NCI-H2171 treated with DMSO at 0.1 percent for 48 hours (cell line): ENCODE results near the gene DOCK9.

Experiments used
- DNase-seq: peaks from one replicate; lab custom pipeline; 2025; lab: John Stamatoyannopoulos, UW

The DOCK9 gene

DNA sequence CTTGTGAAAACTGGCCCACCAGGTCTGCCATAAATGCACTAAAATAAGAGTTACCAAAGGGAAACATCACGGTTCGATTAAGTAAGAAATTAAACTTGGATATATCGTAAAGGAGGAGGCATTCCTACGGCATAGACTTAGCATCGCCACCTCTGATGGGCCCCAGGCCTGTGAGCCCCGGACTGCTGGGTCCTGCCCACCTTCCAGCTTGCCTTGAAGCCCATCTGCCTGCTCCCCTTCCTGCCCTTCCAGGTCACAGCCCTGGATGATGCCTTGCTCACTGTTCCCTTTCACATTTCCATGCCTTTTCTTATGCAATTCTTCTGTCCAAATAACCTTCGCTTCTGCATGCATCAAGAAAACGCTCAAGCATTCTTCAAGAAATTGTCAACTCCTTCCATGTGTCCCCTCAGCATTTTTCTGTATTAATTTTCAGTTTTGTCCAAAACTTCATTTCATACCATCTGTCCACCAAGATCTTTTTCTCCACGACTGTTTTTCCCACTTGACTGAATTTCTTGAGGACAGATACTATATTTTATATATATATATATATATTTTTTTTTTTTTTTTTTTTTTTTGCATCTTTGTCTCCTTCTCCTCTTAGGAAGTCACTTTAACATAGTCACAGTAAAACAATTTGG lies 91.2 kb downstream of the DOCK9 start:
- no peak for DNase-seq

DNA sequence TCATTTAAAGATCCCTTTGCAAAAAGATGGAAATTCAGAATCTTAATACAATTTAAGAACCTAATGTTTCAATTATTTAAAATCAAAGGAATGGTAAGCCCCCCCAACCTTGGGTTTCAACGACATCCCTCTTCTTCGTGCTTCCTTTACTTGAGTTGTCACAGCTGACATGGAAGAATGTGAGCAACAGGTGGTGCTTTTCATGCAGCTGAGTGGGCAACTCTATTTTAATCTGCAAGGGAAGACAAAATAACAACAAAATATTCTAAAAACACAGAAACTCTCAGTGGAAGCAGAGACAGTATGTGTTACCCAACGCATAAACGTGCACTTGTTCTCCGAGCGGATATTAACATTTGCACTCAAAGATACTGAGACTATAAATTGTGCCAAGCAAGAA lies 92.3 kb downstream of the DOCK9 start:
- DNase-seq: no peak

DNA sequence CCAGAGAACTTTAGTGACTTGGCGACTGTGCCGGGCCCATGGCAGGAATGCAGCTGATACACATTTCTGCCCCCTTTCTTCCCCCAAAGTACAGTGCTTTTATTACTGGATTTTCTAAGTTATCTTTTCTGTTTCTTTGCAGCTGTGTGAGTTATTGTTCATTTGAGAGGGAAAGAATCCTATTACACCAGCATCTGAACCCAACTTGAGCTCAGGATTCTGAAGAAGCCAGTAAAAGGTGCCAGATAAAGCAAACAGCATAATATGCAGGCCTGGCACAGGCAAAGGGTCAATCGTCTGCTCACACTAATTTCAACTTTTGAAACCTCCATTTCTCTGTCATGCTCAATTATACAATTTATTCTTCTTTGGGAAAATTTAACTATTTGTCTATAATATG lies 93.9 kb downstream of the DOCK9 start:
- DNase-seq: no peak

DNA sequence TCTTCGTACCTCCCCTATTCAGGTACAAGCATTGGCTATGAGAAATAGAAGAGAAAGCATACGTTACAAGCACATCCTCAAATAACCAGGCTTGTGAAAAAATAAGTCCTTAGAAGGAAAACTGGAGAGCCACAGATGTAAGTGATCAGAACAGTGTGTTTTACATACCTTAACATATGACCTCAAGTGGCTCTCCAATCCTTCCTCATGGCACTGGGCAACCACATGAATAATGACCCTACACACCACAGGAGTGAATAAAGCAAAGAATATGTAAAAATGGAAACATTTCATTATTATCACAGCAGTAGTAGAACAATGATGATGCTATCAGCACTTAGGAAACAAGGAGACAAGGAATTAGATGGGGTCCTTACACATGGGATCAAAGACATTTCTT lies 96.5 kb downstream of the DOCK9 start:
- DNase-seq: no peak

DNA sequence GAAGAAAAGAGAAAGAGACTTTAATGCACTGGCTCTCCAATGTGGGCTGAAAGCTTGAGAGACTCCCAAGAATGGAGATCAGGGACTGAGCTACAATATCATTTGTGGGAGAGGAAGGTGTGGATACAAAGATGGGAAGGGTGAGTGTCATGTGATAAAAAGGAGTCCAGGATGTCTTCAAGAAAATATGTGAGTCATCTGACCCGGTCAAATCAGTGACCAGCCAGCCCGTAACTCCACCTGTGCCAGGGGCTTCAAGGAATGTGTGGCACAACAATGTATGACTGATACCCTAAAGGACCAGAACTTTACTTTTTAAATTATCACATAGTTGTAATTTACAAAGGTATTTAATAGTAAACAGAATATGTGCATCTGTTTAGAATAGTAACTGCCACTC lies 97.2 kb downstream of the DOCK9 start:
- DNase-seq: no peak

DNA sequence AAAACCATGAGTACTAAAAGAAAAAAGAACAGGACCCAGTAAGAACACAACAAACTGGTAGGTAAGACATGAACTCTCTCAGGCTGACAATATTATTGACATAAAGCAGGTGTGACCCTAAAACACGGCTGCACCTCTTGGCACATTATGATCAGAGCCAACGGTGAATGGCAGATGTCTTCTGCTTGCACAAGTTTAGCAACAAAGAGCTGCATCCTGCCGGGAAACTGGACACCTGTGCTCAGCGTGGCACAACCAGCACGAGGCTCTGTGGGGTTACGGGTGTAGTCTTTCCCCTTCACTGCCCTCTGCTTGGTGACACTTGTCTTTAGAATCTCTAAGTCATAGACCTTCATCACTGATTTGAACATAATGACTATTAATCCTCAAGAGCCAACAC lies 97.9 kb downstream of the DOCK9 start:
- DNase-seq: peak; percentile 55

DNA sequence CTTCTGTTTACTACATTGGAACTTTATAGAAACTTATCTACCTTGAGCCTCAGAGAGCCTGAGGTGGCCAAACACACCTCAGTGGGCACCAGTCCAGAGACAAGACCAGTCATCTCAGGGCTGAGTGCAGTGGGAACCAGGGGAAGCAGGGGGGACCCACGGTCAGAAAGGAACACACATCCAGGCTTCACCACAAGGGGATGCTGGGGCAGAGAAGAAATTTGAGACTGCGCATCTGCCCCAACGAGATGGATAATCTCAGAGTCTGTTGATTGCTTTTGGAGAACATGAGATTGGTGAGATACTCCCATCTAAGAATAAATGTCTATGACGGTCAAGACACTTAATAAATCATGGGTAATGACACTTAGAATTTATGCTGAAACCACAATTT lies 98.7 kb downstream of the DOCK9 start:
- DNase-seq: no peak

DNA sequence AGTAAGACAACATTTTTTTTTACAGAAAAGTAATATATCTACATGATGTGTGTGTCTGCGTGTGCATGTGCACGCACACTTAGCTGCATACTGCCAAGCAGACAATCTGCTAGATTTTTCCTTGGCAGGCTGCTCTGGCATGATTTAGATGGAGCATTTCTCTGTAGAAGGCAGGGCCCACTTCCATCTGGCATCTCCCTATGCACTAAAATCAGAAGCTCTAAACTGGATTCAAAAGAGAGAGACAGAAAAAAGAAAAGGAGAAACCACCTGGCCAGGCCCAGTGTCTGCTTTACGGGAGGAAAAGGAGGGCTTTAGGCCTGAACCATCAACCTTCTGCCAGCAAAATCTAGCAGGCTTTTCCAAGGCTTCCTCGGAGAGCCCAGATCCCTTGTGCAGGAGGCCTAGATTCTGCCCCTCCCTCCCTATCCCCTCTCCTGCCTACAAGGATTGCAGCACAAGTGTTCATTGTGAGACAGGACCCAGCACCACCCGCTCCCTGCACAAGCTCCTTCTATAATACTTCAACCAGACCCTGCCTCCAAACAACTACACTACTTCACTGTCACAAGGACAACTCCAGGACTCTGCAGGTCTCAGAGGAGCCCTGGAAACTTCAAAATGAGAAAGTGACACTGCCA lies 99.3 kb downstream of the DOCK9 start:
- DNase-seq: peak; percentile 26

DNA sequence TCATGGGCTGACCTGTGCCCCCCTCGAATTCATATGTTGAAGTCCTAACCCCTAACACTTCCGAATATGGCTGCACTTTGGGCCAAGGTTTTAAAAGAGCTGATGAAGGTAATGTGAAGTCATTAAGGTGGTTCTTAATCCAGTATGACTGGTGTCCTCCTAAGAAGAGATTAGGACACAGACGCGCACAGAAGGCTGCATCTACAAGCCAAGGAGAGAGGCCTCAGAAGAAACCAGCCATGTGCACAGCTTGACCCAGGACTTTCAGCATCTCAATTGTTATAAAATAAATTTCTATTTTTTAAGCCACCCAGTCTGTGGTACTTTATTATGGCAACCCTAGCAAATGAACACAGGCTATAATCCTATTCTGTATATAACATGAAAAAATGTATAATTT lies 99.9 kb downstream of the DOCK9 start:
- no peak for DNase-seq

DNA sequence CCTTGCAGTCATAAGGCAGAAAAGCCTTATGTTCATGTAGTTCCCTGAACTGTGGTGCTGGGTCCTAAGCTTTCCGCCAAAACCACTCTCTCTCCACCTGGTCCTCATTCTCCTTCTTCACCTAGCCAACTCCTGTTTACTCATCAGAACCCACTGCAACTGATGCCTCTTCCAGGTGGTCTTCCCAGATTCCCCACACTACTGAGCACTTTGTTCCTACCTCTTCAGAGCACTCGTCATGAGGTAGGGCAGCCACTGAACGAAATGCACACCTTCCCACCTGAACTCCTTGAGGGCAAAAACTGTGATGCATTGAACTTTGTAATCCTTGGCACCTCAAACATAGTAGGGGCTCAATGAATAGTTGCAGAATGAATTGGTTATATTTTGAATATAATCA lies 100.4 kb downstream of the DOCK9 start:
- no peak for DNase-seq

DNA sequence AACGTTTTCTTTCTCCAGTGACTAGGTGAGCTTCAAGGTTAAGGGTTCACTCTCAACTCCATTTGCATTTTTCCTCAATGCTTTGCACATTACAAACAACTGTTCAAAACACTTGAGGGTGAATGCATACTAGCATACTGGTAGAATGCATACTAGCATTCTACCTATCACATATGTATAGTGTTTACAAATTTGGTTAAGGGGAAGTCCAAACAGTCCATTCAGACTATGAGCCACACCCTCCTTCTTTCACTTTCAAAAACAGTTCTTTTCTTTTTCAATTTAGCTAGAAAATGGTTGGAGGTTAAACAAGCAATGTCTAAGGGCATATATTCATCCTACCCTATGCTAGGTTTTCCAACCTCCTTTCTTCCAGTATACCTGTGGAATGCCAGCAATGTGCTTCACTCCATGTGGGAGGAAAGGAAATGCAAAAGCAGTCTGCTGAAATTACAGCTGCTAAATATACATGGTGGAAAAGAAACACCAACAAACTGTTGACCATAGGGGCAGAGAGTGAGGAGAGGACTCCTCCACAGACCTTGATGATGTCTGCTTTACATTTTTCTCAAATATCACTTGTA lies 102.6 kb downstream of the DOCK9 start:
- no peak for DNase-seq

DNA sequence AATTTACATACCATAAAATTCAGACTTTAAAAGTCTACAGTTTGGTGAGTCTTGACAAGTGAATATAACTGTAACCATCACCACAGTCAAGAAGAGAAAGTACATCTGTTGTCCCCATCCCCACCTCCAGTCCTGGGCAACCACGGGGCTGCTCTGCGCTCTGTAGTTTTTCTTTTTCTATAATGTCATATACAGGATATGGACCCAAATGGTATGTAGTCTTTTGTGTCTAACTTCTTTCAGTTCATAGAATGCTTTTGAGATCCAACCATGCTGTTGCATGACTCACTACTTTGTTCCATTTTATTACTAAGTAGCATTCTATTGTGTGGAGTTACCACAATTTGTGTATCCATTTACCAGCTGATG lies 103.9 kb downstream of the DOCK9 start:
- DNase-seq: no peak

DNA sequence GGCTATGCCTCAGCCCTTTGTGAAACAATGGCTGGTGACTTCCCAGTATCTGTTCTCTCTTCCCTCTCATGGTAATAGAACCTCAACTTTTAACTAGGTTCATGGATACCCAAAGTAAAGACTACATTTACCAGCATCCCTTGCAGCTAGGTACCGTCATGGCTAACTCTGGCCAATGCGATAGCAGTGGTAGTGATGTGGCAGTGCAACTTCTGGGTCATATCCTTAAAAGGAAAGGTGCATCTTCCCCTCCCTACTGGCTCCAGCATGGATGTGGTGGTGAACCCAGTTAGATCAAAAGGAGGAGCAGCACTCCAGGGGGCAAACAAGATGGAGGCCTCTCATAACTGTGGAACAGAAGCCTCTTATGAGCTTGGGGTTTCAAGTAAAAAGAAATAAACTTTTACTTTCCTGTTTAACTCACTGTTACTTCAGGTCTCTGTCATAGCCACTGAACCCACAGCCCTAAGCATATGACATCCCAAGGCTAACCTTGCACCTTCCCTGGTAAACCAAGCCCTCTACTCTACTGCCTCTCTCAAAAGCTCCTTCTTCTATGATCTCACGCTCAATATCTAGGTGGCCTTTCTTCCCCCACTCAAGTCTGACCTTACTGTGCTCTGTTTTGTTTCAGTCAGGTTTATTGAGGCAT lies 104.4 kb downstream of the DOCK9 start:
- DNase-seq: no peak

DNA sequence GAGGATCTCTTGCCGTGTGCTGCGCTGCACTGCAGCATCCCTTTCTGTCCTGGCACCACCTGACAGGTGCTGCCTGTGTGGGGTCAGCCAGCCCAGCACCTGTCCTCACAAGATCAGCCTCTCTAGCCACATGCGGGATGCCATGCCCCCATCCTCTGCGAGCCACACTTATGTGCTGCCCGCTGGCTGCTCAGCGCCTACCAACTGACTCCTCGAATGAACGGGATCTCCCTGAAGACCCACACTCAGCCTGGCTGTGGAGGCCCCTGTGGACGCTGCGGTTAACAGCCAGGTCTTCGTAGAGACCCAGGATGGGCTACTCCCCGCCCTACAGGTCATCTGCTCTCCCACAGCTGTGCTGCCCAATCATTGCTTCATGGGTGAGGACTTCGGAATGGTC lies 106.1 kb downstream of the DOCK9 start:
- DNase-seq: no peak

DNA sequence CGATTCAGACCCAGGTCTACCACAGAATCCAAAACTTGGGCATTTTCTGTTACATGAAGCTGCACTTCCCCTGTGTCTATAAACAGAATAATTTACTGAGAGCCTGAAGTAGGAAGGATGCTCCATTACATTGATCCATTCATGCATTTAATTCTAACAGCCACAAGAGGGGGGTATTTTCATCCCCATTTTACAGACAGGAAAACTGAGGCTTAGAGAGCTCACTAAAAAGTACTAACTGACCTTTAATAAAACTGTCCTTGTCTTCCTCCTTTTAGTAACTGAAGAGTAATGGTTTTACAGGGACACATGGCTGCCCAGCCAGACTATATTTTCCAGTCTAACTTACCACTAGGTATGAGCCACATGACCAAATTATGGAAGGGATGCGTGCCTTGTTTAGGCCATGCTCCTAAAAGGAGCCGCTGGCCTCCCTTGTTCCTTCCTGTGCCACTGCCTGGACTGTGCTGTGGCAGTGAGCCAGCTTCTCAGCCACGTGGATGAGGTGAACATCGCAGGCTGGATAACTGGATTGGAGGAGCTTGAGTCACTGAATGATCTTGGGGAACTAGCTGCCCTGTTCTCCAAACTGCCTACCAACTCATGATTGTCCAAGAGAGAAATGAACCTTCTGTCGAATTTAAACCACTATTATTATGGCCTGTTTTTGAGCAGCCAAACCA lies 108.3 kb downstream of the DOCK9 start:
- no peak for DNase-seq

DNA sequence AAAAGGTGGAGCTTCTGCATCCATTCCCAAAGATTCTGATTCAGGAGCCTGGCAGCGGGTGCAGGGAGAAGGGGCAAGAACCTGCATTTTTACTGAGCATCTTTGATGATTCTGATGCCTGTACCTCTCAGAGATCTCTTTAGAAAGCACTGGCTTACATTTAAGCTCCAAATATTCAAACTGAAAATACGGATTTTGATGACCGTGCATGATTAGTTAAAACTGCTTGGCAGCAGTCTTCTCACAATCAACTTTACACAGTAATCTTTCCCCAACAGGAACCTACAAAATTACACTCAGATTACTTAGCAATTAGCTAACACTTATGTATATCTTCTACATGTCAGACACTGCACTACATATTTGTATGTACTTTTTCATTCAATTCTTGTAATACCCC lies 108.9 kb downstream of the DOCK9 start:
- no peak for DNase-seq

DNA sequence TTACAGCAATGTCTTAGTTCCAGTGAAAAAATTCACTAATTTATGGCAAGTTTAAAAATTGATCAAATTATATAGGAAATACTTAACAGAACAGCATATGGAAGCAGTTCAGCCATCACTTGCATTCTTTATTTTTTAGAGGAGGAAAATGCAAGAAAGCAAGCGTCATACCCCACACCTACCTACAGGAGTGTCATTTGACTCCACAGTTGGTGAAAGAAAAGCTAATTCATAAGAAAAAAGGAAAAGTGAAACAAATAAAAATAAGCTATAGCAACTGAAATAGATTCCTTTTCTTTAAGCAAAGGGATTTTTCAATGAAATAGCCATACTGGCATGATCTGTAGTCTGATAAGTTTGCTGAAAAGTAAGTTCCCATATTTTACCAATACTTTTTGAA lies 111.0 kb downstream of the DOCK9 start:
- DNase-seq: no peak

DNA sequence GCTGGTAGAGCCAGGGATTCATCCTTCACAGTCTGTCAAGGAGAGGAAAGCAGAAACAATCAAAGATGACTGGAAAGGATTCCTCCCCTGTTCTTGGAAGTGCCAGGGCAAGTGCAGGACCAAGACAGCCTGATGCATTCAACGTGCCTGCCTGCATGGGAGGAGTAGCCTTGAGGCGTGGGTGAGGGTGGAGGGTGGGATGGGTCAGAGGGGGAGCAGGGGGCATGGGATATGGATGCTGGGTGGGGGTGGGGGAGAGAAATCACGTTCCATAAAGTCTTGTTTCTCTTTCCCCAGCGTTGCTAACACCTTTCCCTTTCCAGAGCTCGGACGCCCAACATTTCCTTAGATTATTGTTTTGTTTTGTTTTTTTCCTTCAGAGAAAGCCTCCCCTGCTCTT lies 117.4 kb downstream of the DOCK9 start:
- no peak for DNase-seq

DNA sequence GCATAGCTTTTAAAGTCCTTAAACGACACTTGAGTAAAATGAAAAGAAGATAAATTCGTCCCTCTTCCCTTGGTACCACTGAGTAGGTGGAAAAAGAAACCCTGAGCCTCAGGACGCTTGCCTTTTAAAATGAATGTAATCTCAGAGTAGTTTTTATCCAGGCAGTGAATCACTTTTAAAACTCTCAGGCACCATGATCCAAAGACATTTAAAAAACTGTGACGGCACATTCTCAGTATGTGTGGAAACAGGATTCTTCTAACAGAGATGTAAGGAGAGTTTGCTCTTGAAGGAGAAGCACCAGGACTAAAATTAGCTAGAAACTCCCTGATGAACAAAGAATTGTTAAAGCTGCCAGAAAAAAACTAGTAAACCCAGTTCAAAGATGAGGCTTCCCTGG lies 119.7 kb downstream of the DOCK9 start:
- no peak for DNase-seq

DNA sequence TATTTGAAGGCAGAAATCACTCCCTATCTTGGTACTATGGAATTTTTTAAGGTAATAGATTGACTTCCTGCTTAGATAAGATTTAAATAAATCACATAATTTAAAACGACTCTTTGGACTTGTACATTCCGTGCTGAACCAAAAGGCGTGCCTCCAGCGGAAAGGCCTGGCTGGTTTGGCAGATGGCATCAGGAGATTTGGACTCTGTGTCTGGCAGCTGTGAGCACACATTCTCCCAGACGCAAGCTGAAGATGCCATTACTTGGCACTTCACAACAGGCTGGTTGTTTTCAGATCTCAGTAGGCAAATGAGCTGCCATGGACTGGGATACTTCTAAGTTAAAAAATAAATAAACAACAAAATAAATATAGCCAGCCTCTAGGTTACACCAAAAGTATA lies 120.9 kb downstream of the DOCK9 start:
- DNase-seq: no peak

DNA sequence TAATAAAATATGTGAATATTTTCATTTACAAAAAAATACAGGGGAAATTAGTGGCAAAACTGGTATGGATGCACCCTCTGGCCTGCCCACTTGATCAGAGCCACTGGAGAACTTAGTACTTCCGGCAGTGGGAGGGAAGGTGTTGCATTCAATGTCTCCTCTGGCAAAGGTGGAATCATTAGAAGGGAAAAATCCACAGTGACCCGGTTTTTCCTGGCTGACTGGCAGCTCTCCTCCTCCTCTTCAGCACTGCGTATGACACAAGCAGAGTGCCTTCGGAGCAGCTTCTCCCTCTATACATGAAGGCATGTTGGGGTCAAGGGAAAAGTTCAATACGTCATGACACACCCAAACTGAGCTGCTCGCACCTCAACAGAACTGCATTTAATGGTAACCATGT lies 123.4 kb downstream of the DOCK9 start:
- no peak for DNase-seq

DNA sequence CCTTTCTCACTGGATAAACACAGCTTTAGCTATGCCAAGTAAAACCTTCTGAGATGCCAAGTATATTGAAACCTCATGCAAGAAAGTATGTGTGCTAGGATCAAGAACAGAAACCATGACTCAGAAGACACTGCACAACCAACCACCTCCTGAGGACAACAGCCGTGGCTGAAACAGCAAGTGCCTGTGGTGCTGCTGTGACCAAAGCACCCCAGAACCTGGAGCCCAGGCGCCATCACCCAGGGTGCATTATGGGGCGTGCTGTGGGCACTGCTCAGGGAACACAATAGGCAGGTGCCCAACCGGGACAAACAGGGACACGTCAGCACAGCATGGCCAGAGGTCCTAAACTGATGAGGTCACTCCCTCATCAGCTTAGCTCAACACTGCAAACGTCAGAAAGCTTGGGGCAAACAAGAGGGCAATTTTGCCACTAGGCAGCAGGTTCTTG lies 124.1 kb downstream of the DOCK9 start:
- DNase-seq: no peak

DNA sequence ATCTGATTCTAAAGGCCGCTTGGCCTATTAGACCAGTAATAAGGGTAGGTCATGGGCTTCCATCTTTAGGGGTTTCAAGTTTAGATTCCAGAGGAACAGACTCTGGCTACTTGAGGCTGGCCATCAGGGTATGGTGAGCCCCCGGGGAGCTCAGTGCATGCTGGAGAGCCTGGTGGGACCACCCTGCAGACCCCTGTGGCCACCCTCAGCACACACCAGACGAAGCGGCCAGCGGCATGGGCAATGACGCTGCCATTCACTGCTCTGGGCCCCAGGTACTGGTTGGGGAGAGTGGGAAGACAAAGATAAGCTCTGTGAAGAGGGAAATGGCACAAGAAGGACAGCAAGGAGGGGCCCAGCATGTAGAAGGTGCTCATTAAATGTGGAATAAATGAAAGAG lies 126.6 kb downstream of the DOCK9 start:
- no peak for DNase-seq
